Measurements from ENCODE around the gene CAMK2B. TPM values are rescaled to one million over a fixed set of nuclear protein-coding genes. Genes with fewer than 3 reads are reported as not detected.

CAMK2B gene
- total and polyA plus RNA-seq, 12 donors: 0.25 to 82.3 (median 6.5) TPM; not detected in 2

DNA sequence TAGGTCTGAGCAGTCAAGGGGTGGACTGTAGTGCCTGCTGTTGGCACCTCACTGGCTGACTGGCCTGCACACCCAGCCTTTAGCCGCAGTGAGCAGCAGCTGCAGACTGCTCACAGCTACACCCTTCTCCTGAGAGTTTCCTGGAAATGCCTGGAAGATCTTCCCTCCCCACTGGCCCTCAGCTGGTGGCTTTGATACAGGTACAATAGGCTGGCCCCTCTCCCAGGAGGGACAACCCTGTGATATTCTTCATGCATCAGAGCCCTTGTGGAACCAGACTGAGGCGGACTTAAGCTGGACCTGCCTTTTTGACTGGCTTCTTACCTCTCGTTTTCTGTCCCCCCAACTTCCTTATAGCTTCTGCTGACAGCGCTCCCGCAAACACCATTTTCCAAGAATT is 142.6 kb downstream of the CAMK2B start:
- no peak for TF ChIP-seq POLR2A (IDR thresholded peaks at IDR 0.05)
- TF ChIP-seq, protein P1, sequence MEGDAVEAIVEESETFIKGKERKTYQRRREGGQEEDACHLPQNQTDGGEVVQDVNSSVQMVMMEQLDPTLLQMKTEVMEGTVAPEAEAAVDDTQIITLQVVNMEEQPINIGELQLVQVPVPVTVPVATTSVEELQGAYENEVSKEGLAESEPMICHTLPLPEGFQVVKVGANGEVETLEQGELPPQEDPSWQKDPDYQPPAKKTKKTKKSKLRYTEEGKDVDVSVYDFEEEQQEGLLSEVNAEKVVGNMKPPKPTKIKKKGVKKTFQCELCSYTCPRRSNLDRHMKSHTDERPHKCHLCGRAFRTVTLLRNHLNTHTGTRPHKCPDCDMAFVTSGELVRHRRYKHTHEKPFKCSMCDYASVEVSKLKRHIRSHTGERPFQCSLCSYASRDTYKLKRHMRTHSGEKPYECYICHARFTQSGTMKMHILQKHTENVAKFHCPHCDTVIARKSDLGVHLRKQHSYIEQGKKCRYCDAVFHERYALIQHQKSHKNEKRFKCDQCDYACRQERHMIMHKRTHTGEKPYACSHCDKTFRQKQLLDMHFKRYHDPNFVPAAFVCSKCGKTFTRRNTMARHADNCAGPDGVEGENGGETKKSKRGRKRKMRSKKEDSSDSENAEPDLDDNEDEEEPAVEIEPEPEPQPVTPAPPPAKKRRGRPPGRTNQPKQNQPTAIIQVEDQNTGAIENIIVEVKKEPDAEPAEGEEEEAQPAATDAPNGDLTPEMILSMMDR (IDR thresholded peaks at IDR 0.05): no peak
- WGBS, 4 donors: 70 to 91% (median 83%) methylated on average over 4 to 5 of the region's 5 CpGs
- intact Hi-C loops (cut with DNase I): no loop called here

GRCh38 chr7:44180631-44181030 is 144.8 kb downstream of the CAMK2B start:
- WGBS, 4 donors: 60 to 67% (median 60%) methylated on average over 3 of the region's 3 CpGs
- DNase-seq: no peak
- Histone ChIP-seq H3K27ac (no peak overlapping the region), H3K4me1 (replicated peaks in 1 of 2) (peaks cover 0 to 5% of the 10 kb centered on the region in 2 donors), H3K27me3 (no peaks in the 10 kb centered on the region), H3K9me3 (replicated peaks in 1 of 3) (peaks cover 0 to 3% (median 0%) of the 10 kb centered on the region in 3 donors), H3K36me3 (replicated peaks in 1 of 2) (no peaks in the 10 kb centered on the region), H3K4me3 (no peak overlapping the region)
- TF ChIP-seq, protein P1 (IDR thresholded peaks at IDR 0.05): no peak
- no peak for TF ChIP-seq POLR2A (IDR thresholded peaks at IDR 0.05)
- intact Hi-C loops (cut with DNase I): no loop called here

More for the DNA sequence above, 142.6 kb downstream of the CAMK2B start:
- no peak overlapping the region for H3K27ac ChIP-seq
- no peaks in the 10 kb centered on the region for H3K27me3 ChIP-seq
- no peaks in the 10 kb centered on the region for H3K36me3 ChIP-seq (replicated peaks in 1 of 2)
- peaks cover 0 to 3% (median 0%) of the 10 kb centered on the region in 3 donors for H3K9me3 ChIP-seq (replicated peaks in 1 of 3)
- H3K4me1 ChIP-seq (replicated peaks in 1 of 2): peaks cover 0 to 5% of the 10 kb centered on the region in 2 donors
- no peak for DNase-seq
- no peak overlapping the region for H3K4me3 ChIP-seq

- DNase-seq: peak in 6 of 7 donors; percentile 46 to 76 (median 58)
- Histone ChIP-seq H3K36me3 (replicated peaks in 1 of 2) (no peaks in the 10 kb centered on the region), H3K4me3 (no peak overlapping the region), H3K4me1 (replicated peaks in 1 of 2) (no peaks in the 10 kb centered on the region), H3K27me3 (no peaks in the 10 kb centered on the region), H3K27ac (no peak overlapping the region), H3K9me3 (replicated peaks in 1 of 3) (peaks cover 0 to under 1% (median 0%) of the 10 kb centered on the region in 3 donors)
- intact Hi-C loops (cut with DNase I): no loop called here
- 54 to 67% (median 64%) methylated on average over 3 to 4 of the region's 4 CpGs for WGBS, 4 donors
- TF ChIP-seq POLR2A (IDR thresholded peaks at IDR 0.05): no peak
- TF ChIP-seq, protein P1 (IDR thresholded peaks at IDR 0.05): no peak
These were observed 147.7 kb downstream of the CAMK2B start for GRCh38 chr7:44177570-44178131.

GRCh38 chr7:44176486-44176885 is 148.9 kb downstream of the CAMK2B start:
- 73 to 89% (median 83%) methylated on average over 4 to 7 of the region's 7 CpGs for WGBS, 4 donors
- Histone ChIP-seq H3K36me3 (replicated peaks in 1 of 2) (no peaks in the 10 kb centered on the region), H3K4me1 (replicated peaks in 1 of 2) (no peaks in the 10 kb centered on the region), H3K27me3 (no peaks in the 10 kb centered on the region), H3K9me3 (replicated peaks in 1 of 3) (no peaks in the 10 kb centered on the region), H3K27ac (no peak overlapping the region), H3K4me3 (no peak overlapping the region)
- TF ChIP-seq, protein P1 (IDR thresholded peaks at IDR 0.05): no peak
- no peak for TF ChIP-seq POLR2A (IDR thresholded peaks at IDR 0.05)
- peak in 2 of 7 donors; percentile 7 to 20 for DNase-seq
- intact Hi-C loops (cut with DNase I): no loop called here
